Measurements from ENCODE around the gene TUSC7.

TUSC7 gene
- long read RNA-seq, donor 1: 0 reads
- long read RNA-seq, donor 2: 0 reads
- long read RNA-seq, donor 3: 0 reads
- long read RNA-seq, donor 4: 0 reads
- long read RNA-seq, donor 5: 0 reads
- long read RNA-seq, donor 6: 0 reads
- long read RNA-seq, donor 7: 0 reads
- long read RNA-seq, donor 8: 0 reads

DNA sequence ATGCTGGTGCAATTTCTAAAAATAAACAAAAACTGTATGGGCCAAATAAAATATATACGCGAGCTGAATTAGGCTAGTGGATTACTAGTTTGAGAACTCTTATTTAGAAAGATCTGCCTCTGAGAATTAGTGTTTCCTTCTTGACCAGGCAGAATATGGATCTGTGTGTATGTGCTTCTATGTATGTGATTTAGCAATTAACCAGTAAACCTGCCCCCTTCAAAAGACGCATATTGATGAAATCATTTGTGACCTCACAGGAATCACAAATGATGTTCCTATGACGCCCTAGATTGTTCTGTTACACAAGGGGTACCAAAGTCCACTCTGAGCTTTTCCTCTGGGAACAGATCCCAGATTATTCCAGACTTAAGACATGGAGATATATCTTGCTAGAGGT is at the start of gene TUSC7:
TSS of gene TUSC7 (plus strand) at position 301 of the 400 bp plus-strand sequence.
- DNase-seq: no peak

DNA sequence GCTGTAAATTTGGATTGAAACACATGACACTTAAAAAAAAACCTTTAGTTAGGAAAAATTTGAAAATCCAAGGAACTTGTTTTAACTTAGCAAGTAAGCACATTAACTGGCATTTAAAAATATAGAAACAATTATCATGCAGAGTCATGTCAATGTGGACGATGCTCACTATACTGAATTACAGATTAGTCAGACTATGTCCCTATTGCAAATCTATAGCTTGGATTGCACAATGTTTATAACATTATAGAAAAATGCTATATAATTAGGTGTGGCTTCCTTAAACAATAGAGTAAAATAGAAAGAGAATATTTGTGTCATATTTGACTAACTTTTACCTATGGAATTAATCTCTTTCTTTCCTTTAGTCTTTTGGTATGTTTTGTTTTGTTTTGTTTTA is 48.4 kb upstream of the TUSC7 start:
- no peak for DNase-seq

DNA sequence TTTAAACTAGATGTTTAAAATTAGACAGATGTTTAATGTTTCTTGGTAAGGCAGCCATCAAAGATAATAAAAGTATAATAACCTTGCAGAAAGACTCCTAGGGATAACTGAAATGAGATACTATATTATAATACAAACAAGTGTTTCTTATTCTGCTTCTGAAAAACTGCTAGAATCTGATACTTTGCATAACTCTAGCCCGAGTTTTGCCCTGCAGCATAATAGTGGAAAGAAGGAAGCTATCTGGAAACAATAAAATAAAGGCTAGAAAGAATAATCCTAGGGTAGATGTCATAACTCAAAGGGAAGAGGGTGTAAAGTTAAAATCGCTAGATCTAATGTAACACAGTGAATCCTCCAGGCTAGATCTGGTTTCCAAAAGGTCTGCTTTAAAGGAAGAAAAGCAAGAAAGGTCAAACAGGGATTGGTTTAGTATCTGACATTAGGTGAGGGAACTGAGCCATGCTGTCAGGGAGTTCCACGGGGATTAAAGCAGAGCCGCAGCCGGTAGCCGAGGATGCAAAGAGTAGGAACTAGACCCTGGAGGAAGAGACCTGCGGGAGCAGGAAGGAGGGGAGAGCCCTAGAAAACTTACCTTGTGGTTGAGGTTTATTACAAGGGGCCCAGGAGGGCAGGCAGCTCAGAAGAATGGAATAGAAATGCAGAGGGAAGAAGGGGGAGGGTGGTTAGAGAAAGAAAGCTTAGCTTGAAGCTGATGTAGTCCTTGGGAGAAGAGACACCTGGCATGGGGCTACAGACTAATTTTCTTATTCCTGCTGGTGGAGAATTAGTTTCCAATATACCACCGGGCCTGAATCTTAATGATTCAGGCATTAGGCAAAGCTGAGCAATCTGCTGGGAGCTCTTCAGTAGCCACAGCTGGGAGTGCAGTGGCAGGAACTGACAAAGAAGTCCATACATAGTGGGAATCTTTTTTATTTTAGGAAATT is 46.1 kb upstream of the TUSC7 start:
- DNase-seq: peak; percentile 4

DNA sequence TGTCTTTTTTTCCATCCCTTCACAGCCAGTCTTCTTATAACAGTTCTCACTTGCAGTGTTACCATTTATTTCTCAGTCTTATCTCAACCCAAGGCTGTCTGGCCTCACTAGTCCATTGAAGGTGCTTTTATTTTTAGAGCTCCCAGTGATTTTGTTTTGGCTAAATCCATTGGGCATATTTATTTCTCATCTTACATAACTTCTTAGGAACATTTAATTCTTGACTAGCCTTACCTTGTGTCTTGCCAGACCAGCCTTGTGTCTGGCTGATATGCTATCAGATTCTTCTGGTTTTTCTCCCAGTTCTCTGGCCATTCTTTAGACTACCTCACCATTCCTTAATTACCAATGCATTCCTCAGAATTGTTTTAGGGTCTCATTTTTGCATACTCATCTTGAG is 42.3 kb upstream of the TUSC7 start:
- DNase-seq: no peak

DNA sequence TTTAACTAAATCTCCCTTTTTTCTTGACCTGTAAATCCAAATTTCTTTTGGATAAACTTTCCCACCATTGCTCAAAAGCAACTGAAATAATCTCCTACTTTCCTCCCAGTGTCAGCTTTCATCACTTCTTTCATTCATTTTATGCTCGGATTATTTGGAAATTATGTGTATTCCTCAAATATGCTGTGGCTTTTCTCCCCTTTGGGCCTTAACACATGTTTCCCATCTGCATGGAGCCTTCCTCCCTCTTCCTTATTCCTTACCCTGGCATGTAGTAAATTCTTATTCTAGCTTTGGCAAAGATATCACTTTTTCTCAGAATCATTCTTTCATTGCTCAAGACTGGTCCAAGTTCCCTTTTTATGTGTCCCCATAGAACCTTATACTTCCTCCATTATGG is 41.8 kb upstream of the TUSC7 start:
- no peak for DNase-seq

DNA sequence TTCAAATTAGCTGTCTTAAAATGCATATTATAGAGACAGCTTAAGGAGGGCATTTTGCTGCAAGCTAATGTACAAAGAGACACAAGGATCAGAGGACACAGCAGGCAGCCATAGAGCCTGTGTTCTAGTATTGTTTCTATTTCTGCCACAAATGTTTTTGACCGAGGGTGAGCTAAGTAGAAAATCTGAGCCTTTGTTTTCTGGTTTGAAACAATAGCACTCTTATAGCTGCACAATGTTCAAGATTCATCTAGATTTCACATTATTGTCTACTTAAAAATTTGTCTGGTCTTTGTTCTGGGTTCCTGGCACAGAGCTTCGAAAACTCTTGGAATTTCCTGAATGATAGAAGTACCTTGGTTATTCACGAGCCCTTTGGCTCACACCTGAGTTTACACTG is 40.0 kb upstream of the TUSC7 start:
- no peak for DNase-seq

DNA sequence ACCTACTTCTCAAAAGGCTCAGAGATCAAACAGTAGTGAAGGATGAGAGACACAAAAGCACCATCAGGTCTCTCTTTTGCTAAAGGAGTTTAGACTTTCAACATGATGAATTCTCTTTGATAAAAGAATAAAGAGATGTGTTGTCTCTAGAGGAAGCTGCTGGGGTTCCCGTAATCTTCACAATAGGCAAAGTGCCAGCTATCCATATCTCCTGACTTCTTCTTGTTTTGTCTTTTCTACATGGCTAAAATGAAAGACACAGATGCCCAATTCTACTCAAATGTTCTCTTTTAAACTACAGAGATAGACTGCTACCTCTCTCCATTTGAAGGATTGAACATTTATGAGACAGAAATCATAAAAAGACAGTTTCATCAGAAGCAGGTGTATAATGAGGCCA is 38.4 kb upstream of the TUSC7 start:
- DNase-seq: no peak

DNA sequence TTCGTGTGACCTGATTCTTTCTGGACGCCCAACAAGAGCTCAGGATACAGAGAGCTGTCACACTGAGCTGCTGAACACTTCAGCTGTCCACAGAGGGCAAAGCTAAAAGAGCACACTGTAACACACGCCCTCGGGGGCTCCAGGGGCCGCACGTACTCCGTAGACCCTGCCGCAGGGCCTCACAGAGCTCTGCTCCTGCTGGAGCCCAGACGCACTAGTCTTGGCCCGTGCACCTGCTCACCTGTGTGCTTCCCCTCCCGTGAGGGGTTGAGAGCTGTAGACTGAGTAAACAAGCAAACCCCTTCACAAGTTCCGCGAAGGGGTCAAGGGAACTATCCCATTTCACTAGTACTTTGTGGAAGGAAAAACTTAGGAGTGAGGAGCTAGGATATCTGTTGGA is 30.7 kb upstream of the TUSC7 start:
- no peak for DNase-seq

DNA sequence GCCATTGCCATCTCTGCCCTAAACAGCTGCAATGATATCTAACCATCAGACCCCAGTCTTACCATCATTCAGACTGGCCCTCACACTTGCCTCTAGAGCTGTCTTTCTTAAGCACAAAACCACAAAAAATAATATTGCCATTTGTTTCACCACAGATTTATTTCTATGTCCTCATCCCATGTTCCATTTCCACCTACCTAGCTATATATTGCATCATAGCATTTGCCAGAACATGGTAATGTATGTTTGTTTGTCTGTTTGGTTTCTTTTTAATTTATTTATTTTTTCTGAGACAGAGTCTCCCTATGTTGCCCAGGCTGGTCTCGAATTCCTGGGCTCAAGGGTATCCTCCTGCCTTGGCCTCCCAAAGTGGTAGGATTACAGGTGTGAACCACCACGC is 18.5 kb upstream of the TUSC7 start:
- DNase-seq: no peak

DNA sequence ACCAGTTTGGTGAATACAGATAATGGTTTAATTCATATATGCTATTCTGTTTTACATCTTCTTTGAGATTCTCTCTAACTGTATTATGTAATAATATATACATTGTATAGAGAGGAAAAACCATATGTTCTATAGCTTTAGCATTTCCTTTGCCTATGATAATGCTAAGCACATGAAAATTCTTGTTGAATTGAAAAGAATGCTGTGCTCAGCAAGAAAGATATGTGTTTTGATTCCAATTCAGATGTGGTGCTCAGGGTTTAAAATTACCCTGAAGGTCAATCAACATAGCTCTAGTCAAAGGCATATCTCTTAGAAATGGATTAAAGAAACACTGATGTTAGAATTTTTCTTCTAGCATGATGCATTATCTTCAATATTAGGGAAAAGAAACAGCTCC is 8.5 kb upstream of the TUSC7 start:
- no peak for DNase-seq

DNA sequence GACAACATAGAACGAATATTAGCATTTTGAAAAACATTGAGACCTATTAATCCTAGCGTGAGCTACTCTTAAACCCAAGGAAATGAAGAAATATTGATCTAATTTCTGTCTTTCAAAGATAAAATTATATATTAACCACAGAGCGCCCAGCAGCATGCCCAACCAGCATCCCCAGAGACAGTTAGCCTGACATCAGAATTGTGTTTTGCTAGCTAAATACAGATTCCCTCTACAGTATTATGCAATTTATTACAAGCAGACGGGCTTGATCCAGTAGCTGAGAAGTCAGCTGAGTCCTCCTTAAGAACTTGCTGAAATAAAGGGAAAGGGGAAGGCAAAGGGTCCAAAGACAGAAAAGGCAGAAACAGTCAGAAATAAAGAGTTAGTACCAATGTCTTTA is 7.2 kb upstream of the TUSC7 start:
- no peak for DNase-seq

DNA sequence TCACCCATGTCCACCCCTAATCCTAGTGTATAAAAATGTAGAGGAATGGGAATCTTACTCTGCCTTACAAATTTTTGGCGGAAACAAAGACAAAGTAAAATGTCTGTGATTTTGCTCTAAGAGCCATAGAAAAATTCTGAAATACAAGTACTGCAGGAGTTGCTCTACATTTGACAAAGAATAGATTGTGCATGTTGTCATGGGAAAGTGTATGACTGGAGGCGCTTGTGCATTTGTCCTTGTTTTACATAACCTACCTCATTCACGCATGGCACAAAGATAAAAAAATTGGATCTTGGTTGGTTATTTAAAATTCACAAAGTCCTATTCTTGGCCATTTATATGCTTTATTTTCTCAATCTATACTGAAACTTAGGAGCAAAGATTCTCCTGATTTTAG is 2.0 kb upstream of the TUSC7 start:
- no peak for DNase-seq

DNA sequence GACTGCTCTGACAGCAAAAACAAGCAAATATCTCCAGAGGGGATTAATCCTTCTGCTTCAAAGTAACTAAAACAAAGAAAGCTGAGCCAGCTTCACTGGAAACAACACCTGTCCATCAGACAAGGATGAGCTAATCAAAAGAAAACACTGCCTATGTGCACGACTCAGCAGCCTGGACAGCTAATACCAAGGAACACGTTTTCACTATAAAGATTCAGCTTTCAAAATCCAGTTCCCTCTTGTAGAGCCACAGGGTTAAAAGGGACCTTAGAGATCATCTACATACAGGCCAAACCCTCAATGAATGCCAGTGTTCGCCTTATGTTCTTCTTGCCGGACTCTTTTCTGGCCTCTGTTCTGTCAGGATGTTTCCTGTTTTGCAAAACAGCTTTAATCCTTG is 6.9 kb downstream of the TUSC7 start:
- DNase-seq: no peak

DNA sequence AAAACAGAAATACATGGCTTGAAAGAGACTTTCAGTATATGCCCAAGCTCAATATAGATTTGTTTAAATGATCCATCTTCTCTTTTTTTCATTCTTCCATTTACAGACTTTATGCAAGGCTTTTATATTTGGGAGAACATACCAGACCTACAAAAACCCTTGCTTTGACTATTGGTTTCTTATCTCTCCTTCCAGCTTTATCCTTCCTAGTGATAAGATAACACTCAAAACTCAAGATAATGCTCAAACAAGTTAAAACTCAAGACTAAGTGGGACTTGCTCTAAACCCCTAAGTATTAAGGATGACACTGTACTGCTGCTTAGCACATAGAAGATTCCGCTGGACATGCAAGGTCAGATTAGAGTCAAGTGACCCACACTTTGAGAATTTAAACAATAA is 8.0 kb downstream of the TUSC7 start:
- DNase-seq: no peak

DNA sequence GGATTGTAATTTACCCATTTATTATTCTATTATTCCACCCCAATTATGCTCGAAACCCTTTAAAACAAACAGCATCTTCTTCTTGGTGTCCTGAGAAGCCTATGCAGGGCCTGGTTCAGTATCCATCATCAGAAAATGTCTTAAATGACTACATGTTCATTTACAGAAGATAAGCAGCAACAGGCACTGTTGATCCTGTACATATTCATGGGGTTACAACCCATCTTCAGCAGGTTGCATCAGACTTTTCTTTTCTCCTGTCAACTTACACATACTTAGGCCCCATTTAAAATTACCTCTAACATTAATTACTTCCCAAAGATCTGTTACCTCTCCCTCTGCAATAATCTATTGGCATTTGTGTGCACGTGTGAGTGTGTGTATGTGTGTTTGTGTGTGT is 18.9 kb downstream of the TUSC7 start:
- no peak for DNase-seq

DNA sequence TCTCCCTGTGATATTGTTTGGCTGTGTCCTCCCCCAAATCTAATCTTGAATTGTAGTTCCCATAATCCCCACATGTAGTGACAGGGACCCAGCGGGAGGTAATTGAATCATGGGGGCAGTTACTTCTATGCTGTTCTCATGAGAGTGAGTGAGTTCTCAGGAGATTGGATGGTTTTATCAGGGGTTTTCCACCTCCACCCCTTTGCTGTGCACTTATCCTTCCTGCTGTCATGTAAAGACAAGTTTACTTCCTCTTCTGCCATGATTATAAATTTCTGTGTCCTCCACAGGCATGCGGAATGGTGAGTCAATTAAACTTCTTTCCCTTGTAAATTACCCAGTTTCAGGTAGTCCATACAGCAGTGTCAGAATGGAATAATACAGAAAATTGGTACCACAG is 24.7 kb downstream of the TUSC7 start:
- no peak for DNase-seq

DNA sequence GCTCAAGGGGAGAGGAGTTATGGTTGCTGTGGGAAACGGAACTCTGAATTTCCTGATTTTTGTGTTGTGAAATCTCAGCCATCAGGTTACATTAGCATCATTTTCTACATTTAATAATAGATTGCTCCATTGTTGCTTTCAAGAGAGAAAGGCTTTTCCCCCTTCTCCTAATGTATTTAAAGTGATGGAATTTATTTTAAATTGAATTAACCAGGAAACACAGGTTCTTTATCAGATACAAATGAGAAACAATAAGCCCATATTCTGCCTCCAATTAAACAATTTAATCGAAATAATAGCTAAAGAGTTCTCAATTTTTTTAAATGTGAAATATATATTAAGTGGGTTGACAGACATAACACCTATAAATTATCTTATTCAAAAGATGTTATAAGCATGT is 30.1 kb downstream of the TUSC7 start:
- no peak for DNase-seq

DNA sequence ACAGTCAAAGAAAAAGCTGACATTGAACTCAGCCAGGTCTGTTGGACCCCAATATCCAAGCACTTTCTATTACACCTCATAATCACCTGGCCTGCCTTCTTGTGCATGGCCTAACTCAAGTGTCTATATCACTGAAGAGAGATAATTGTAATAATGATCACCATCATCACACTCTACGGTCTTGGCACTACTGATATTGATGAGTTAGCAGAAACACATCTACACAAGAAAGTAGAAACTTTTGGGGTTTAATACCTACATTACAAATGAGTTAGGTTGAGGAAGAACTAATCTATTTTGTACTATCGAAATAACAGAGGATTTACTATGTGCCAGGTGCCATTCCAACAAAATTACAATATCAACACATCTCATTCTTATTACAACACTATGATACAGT is 30.7 kb downstream of the TUSC7 start:
- no peak for DNase-seq

DNA sequence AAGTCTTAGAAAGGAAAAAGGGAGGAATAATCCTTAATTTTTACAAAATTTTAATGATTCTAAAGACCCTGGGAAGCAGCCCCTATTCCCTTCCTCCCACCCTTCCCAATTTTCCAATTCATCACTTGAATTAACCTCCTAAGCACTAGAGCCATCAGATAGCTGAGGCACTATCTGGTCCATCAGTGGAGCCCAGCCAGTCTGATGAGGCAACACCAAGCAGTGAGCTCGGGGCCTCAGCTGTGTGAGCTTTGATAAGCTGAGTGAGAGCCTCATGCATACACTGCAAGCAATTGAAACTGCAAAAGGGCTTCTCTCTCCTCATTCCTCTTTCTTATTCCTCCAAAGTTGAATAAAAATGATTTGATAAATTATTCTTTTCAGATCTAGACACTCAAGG is 31.9 kb downstream of the TUSC7 start:
- DNase-seq: no peak

DNA sequence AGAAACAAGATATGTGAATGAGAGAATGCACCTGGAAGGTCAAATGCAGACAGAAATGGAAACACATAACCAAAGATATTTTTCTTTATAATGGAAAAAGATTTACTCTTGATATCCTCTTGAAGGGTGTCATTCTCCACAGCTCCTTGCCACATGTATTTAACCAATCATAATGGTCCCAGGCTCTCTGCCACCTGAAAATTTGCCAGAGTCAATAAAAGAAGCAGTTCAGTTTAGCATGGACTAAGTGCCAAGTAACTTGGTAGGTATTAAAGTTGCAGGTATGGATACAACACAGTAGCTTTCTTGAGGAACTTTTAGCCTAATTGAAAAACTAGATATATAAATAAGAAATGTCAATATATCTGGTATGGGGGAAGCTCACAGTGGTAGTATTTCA is 33.5 kb downstream of the TUSC7 start:
- DNase-seq: no peak

DNA sequence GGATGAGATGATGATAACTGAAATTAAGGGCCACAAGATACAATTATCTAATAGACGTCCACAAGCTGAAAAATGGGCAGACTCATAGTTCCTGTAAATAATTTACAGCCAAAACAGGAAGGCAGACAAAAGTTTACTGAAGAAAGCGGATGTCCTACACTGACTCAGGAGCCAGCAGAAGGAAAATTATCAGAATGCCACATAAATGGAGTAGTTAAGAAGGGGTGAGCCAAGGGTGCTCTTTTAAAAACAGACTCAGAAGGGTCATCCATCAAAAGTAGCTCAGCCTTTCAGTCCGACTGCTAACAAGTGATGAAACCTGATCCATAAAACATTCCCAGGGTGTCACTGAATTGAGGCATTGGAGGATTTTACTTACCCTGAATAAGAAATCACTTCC is 39.8 kb downstream of the TUSC7 start:
- DNase-seq: no peak

DNA sequence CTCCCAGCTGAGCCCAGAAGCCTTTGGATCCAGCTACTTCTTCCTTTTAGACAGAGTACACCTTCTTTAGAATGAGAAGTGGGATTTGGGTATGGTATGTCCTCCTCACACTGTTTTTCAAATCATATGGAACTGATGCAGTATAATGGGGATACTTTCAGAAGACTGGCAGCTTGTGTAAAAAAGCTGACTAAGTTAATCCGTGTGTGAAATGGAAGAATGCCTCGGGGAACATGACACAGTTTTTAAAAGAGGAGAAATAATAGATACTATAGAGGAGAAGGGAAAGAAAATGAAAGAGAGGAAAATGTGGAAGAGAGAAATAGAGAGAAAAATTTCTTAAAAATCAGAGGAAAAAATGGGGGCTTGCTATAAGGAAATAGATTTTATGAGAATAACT is 47.7 kb downstream of the TUSC7 start:
- no peak for DNase-seq

DNA sequence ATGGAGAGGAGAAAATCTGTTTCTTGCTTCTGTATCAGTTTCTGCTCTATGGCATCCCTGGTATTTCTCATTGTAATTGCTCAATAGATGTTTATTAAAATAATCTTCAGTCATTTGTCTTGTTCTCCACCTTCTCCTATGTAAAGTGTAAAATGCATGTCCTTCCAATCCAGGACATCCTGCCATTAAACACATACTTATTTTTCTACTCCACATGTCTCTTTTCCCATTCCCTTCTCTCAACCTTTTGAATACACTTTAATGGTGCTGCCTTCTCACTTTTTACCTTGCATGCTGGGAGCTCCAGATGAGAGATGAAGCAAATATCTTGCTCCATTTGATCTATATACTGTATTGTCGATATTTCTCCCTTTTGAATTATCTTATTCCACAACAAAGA is 49.7 kb downstream of the TUSC7 start:
- DNase-seq: no peak
